Activated B cell treated with CpG ODN at 0.5 μM for 24 hours (primary cell): ENCODE measurements around the gene DNAJB9. TPM values are rescaled to one million over a fixed set of nuclear protein-coding genes. Genes with fewer than 3 reads are reported as not detected.
A peak's percentile ranks its signal among the peaks of the same experiment; 100 is the strongest.

Experiments
- ATAC-seq: fragments of 200-7000 bp; cut with Tn5 transposase; one replicate; pipeline ENCODE4 v1.10.0; 2021; ENCODE audit warnings: low read depth, mild to moderate bottlenecking, moderate library complexity
- CTCF ChIA-PET: fragments of 350-600 bp; sonication (Branson Sonifier 250); formaldehyde crosslinking; loops from one replicate; lab custom pipeline; 2021; ENCODE audit warnings: antibody characterized with exemption; lab: Charles Lee
- POLR2A ChIA-PET: fragments of 350-600 bp; sonication (Branson Sonifier 250); formaldehyde crosslinking; loops from one replicate; lab custom pipeline; 2021; ENCODE audit warnings: antibody characterized with exemption; lab: Charles Lee
- DNase-seq: peaks from one replicate; pipeline ENCODE4 v3.0.0; 2022
- H3K27ac Mint-ChIP-seq: one replicate; pipeline ENCODE4 v1.8.0; 2020; ENCODE audit warnings: mixed read lengths
- H3K27me3 Mint-ChIP-seq: one replicate; pipeline ENCODE4 v1.8.0; 2021; ENCODE audit warnings: mixed read lengths
- H3K36me3 Mint-ChIP-seq: one replicate; pipeline ENCODE4 v1.8.0; 2021; ENCODE audit warnings: low read depth, mixed read lengths
- H3K4me1 Mint-ChIP-seq: one replicate; pipeline ENCODE4 v1.8.0; 2021; ENCODE audit warnings: mixed read lengths
- H3K4me3 Mint-ChIP-seq: one replicate; pipeline ENCODE4 v1.8.0; 2020; ENCODE audit warnings: mild to moderate bottlenecking, mixed read lengths
- H3K9me3 Mint-ChIP-seq: one replicate; pipeline ENCODE4 v1.8.0; 2020; ENCODE audit warnings: mixed read lengths
- intact Hi-C: fragments of 100-400 bp; cut with micrococcal nuclease; formaldehyde crosslinking; loops from one replicate; pipeline ENCODE4 v1.15.1; 2024
- total RNA-seq: library from RNA; stranded (reverse); gene quantifications from 2 replicates; pipeline ENCODE4 v1.2.3, GENCODE V29; 2022
- TF ChIP-seq, protein P1 (sequence below): fragments of 200-600 bp; IDR thresholded peaks from one replicate; pipeline ENCODE4 v1.8.0; 2022; ENCODE audit warnings: antibody characterized with exemption, mild to moderate bottlenecking

DNAJB9 gene
- total RNA-seq = 9.0 and 9.9 TPM in 2 replicates

DNA sequence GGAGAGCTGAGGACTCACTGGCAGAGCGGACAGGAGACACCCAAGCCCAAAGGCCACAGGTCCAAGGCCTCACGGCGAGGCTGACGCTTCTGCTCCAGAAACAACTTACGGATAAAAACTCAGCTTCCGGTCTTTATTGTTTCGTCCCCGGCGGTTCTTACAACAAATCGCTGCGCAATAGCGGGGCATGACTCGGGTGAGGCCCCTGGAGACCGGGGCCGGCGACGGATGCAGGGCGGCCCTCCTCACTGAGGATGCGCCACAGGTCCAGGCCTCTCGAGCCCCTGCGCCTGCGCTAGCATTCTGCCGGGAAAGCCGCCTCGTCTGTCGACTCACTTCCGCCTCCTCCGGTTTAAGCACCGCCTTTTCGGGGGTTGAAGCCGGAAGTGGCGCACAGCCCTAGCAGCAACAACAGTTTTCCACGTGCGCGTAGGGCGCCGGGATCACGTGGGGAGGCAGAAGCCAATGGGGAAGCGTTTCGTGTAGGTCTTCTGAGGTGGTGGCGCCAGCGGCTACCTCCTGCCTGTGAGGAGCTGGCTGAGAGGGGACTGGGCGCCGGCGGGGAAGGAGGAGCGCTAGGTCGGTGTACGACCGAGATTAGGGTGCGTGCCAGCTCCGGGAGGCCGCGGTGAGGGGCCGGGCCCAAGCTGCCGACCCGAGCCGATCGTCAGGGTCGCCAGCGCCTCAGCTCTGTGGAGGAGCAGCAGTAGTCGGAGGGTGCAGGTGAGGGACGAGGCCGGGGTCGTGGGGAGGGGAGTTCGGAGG, at the start of gene DNAJB9, which contains the start of gene THAP5:
Gene DNAJB9 (plus strand): TSS at position 494 of the 765 bp plus-strand sequence. CDS start 1,853 bp downstream, outside the sequence.
Gene THAP5 (minus strand): TSS at position 326 of the 765 bp plus-strand sequence. CDS start 137 bp downstream, at position 189.
- Mint-ChIP-seq H3K9me3 (peaks cover 2% of the 10 kb centered on the region), H3K36me3 (peaks cover 55% of the 10 kb centered on the region), H3K27ac (peak within 1 kb of the TSS; percentile 99), H3K4me3 (peak within 1 kb of the TSS; percentile 98), H3K27me3 (no peaks in the 10 kb centered on the region), H3K4me1 (peaks cover 66% of the 10 kb centered on the region)
- ChIA-PET CTCF (interaction anchor here (0.5 to 2.6 kb wide), 5 partner anchors 44 to 74 kb away, joined by 3 to 12 read pairs (median 5); partner anchors contain the start of gene PNPLA8), POLR2A (interaction anchor here (0.6 to 5.0 kb wide), 19 partner anchors 9 to 1401 kb away, joined by 3 to 125 read pairs (median 6); partner anchors contain the start of genes HBP1, NRCAM and PNPLA8)
- ATAC-seq (peak; percentile 89), DNase-seq (peak; percentile 97)
- intact Hi-C loops = loop anchor here (1.0 to 2.0 kb wide), 6 partner anchors 17 to 1401 kb away; partner anchors contain the start of genes DLD, HBP1 and PNPLA8
- TF ChIP-seq, protein P1, sequence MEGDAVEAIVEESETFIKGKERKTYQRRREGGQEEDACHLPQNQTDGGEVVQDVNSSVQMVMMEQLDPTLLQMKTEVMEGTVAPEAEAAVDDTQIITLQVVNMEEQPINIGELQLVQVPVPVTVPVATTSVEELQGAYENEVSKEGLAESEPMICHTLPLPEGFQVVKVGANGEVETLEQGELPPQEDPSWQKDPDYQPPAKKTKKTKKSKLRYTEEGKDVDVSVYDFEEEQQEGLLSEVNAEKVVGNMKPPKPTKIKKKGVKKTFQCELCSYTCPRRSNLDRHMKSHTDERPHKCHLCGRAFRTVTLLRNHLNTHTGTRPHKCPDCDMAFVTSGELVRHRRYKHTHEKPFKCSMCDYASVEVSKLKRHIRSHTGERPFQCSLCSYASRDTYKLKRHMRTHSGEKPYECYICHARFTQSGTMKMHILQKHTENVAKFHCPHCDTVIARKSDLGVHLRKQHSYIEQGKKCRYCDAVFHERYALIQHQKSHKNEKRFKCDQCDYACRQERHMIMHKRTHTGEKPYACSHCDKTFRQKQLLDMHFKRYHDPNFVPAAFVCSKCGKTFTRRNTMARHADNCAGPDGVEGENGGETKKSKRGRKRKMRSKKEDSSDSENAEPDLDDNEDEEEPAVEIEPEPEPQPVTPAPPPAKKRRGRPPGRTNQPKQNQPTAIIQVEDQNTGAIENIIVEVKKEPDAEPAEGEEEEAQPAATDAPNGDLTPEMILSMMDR = no peak

DNA sequence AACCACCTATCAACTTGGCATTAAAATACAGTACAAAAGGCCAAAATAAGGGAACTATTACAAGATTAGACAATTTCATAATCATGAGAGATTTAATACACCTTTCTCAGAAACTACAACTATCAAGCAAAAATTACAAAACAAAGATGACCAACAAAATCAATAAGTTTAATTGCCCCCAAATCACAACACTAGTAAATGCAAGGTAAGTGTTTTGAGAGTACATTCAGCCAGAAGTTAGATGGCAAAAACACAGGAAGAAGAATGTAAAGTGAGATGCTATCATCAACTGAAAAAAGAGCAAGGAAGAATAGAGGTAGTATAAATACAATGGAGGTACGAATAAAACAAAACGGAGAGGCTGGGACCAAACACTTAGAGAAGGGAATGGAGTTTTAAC, 46.9 kb upstream of the DNAJB9 start:
- H3K4me3 Mint-ChIP-seq = peak overlapping the region; percentile 24
- ChIA-PET CTCF (interaction anchor here (0.8 kb wide), 1 partner anchor 26 kb away, joined by 3 read pairs; no protein-coding TSS in a partner anchor), POLR2A (interaction anchor here (4.8 kb wide), 1 partner anchor 19 kb away, joined by 68 read pairs; no protein-coding TSS in a partner anchor)
- DNase-seq (no peak), ATAC-seq (no peak)
- intact Hi-C loops = loop anchor here (10.0 kb wide), 1 partner anchor 628 kb away; the partner anchor contains the start of gene DLD
- TF ChIP-seq, protein P1 = no peak
- H3K4me1 Mint-ChIP-seq = peaks cover 68% of the 10 kb centered on the region
- H3K9me3 Mint-ChIP-seq = peaks cover 2% of the 10 kb centered on the region
- peaks cover 56% of the 10 kb centered on the region for H3K36me3 Mint-ChIP-seq
- H3K27ac Mint-ChIP-seq = peak overlapping the region; percentile 25
- no peaks in the 10 kb centered on the region for H3K27me3 Mint-ChIP-seq

DNA sequence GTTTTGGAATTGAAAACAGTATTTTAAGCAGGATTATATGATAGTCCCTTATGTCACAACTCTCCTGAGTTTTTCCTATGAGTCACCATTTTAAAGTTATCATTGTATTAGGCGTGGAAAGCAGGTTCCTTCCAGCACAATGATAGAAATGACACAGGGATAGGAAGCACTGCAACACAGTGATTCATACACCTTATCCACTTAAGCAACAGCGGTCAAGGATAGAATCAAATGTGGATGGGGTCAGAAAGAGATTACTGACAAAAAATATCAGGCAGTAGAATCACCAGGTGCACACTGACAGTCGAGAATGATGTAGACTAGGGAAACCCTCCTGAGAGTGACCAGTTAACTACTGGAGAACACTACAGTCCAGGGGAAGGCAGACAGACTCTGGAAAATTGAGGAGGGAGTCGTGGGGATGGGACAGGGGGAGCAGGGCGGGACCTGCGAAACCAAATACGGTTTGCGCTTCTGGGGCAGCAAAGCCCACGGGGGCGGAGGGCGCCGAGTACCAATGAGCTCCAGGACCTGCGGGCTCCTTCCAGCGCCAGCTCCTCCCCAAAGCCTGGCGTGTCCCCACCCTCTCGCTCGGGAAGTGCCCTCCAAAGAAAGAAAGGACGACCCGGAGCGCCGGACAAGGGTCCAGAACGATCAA, 44.2 kb upstream of the DNAJB9 start:
- peak overlapping the region; percentile 97 for H3K27ac Mint-ChIP-seq
- ATAC-seq (peak; percentile 26), DNase-seq (no peak)
- TF ChIP-seq, protein P1 = no peak
- no peaks in the 10 kb centered on the region for H3K9me3 Mint-ChIP-seq
- H3K27me3 Mint-ChIP-seq = no peaks in the 10 kb centered on the region
- peaks cover 33% of the 10 kb centered on the region for H3K36me3 Mint-ChIP-seq
- ChIA-PET CTCF (interaction anchor here (1.0 to 2.6 kb wide), 6 partner anchors 22 to 80 kb away, joined by 3 to 12 read pairs (median 4); partner anchors contain the start of genes DNAJB9 and THAP5), POLR2A (interaction anchor here (0.8 to 4.8 kb wide), 16 partner anchors 10 to 782 kb away, joined by 3 to 125 read pairs (median 4); partner anchors contain the start of genes CBLL1, DNAJB9 and THAP5)
- H3K4me3 Mint-ChIP-seq = peak overlapping the region; percentile 96
- H3K4me1 Mint-ChIP-seq = peaks cover 56% of the 10 kb centered on the region
- intact Hi-C loops = loop anchor here (10.0 kb wide), 1 partner anchor 631 kb away; the partner anchor contains the start of gene DLD

DNA sequence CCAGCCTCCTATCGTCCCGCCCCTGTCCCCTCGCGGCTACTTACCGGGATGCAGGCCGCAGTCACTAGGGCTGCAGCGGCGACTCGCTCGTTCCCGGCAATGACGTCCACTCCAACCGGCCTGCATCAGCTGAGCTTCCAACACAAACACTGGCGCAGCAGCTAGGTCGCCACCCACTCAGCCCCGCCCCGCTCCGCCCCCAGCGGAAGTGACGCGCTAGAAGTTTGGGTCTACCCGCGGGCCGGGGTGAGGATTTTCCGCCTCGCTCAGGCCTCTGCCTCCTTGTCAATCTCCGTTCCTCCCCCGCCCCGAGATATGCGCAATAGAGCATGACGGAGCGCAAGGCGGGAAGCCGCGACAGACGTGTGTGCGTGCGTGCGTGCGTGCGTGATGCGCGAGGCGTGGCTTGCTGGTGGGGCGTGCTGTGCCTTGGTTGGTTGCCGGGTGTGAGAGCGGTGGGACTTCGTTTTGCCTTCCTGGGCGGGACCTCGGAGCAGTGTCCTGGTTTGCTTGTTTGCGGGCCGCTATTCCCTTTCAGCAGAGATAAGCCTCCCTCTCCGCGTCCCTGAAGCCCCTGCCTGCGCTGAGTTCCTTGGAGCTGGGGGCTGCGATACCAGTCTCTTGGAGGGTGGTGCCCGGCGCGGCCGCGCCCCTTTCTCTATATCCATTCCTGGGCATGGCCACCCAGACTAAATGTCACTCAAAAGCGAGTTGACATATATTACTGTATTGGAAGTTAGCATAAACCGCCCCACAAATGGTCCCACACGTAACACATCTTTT, 43.5 kb upstream of the DNAJB9 start, which contains the start of gene PNPLA8:
Gene PNPLA8 (minus strand): TSS at position 151 of the 783 bp plus-strand sequence. CDS start 10,644 bp downstream, outside the sequence.
- Mint-ChIP-seq H3K27ac (peak within 1 kb of the TSS; percentile 97), H3K4me1 (peaks cover 53% of the 10 kb centered on the region), H3K9me3 (no peaks in the 10 kb centered on the region), H3K36me3 (peaks cover 30% of the 10 kb centered on the region), H3K4me3 (peak within 1 kb of the TSS; percentile 96), H3K27me3 (no peaks in the 10 kb centered on the region)
- ChIA-PET CTCF (interaction anchor here (1.0 to 2.6 kb wide), 7 partner anchors 23 to 79 kb away, joined by 3 to 12 read pairs (median 5); partner anchors contain the start of genes DNAJB9 and THAP5), POLR2A (interaction anchor here (0.8 to 4.8 kb wide), 18 partner anchors 9 to 783 kb away, joined by 3 to 125 read pairs (median 4); partner anchors contain the start of genes CBLL1, DNAJB9 and THAP5)
- intact Hi-C loops = loop anchor here (1.0 to 10.0 kb wide), 5 partner anchors 23 to 783 kb away; partner anchors contain the start of genes DLD, DNAJB9 and THAP5
- TF ChIP-seq, protein P1 = no peak
- DNase-seq = peak; percentile 100
- peak; percentile 90 for ATAC-seq
